ENCODE measurements around the gene ABTB1.

- TF ChIP-seq CTCF (IDR thresholded peaks at IDR 0.05): peak in 1 of 7 experiments; percentile 7
- no peak for TF ChIP-seq POLR2A (IDR thresholded peaks at IDR 0.05)
These were observed 24.9 kb downstream of the ABTB1 start for GRCh38 chr3:127697551-127698240.

All from stomach (tissue), 4 donors.